Neural progenitor cell (in vitro differentiated cells): ENCODE measurements around the gene RAMACL.

Experiments used
- CTCF ChIP-seq: fragments of 200-600 bp; sonication (generic); IDR thresholded peaks from 2 replicates; pipeline ENCODE4 v1.5.1; 2017; ENCODE audit warnings: antibody characterized with exemption, mild to moderate bottlenecking
- EZH2 ChIP-seq: fragments of 200-600 bp; sonication (generic); IDR thresholded peaks from 2 replicates; pipeline ENCODE4 v1.6.1; 2017; ENCODE audit warnings: antibody characterized with exemption, mild to moderate bottlenecking, moderate library complexity

DNA sequence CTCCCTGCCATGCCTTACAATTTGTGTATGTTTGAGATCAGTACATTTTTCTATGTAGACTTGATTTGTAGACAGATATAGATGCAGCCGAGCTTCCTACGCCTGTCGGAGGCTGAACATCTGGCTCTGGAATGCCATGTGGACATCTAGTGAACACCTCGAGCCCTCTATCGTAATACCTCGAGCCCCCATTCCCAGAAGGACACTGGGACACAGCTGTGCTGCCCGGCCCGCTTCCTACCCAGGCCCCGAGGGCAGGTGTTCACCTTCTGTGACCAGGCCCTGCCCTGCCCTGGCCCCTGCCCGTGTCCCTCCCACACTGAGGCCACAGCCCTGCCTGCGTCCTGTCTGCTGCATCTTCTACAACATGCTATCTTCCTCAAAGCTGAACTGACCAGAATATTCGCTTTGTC is 27.7 kb upstream of the RAMACL start:
- TF ChIP-seq CTCF (no peak), EZH2 (no peak)
